T-helper 2 cell (primary cell): Measurements from ENCODE around the gene GH1.
"Not testable (repeated sequence)": the region's sequence is repeated elsewhere in the genome, so short reads cannot be mapped to it uniquely, and the experiment has no call there.

Source experiments
- DNase-seq, 5 experiments: peaks; one replicate each; pipeline versions ENCODE4 v3.0.0 to v3.0.0-alpha.2; 2012 to 2022

Gene GH1

GRCh38 chr17:63925615-63926014 lies 7.0 kb upstream of the GH1 start:
- DNase-seq: no peak

DNA sequence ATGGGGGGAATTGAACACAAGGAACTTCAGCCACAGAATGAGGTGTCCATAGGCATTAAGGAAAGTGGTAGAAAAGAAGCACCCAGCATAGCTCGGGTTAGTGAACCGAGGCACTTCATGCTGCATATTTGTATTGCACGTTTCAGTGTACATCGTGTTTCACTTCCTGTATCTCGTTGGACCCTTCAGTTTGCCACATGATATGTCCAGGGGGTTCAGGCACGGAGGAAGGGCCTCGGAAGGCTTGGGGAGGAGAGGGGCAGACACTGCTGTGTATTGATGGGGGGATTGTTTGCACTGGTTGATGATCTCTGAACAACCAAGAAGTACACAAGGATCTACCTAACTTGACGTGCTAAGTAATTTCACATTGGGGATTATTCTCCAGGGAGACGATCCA lies 3.8 kb upstream of the GH1 start:
- DNase-seq: not testable (repeated sequence)

DNA sequence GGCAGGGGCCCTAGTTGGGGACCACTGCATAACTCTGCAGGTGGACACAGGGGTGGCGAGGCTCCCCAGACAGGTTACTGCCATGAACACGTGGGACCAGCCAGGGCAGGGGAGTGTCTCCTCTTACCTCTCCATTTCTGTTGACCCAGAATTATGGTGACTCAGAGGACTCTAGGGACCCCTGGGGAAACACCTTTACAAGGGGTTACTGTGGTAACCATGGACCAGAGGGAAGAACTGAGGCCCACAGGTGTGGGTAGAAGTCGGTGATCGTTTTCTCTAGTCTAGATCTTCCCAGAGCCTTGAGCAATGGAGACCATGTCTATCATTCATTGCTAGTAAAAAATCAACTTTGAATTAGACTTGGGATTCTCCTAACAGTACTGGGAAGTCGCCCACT lies 2.1 kb upstream of the GH1 start:
- DNase-seq: not testable (repeated sequence)

DNA sequence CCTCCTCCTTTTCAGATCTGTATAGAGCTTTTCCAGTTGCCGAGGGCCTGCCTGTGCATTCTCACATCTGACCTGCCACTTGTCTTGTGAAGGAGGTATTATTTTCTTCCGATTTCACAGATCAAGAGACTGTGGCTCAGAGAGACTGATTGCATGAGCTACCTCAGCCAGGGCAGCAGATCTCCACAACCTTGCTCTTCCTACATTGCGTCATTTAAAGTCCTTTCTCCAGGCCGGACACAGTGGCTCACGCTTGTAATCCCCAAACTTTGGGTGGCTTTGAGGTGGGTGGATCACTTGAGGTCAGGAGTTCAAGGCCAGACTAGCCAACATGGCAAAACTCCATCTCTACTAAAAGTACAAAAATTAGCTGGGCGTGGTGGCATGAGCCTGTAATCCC lies 1.4 kb upstream of the GH1 start:
- not testable (repeated sequence) for DNase-seq

DNA sequence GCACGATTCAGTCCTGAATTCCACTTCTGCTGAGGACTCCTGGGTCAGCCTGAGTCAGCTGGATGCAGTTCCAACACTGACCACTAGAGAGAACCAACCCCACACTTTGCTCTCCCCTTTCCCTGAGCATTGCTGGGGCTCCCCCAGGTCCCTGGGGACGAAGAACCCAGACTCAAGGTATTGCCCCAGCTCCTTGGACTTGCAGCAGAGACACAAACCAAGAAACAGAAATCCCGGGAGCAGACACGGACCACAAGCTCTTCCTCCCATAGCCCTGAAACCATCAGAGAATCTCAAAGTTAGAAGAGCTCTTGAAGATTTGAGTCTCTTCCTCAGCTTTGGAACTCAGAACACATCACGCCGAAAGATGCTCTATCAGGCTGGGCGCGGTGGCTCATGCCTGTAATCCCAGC lies 678 bp upstream of the GH1 start:
- DNase-seq: peak in 4 of 5 experiments; percentile 51 to 75 (median 60)

- DNase-seq: no peak
Measured at GRCh38 chr17:63918305-63918704, 334 bp downstream of the GH1 start.

GRCh38 chr17:63917646-63918045 lies 993 bp downstream of the GH1 start:
- DNase-seq: no peak

- DNase-seq: not testable (repeated sequence)
Measured at GRCh38 chr17:63917206-63917605, 1.4 kb downstream of the GH1 start.

GRCh38 chr17:63916566-63917185 lies 2.0 kb downstream of the GH1 start:
- DNase-seq: no peak

- DNase-seq: not testable (repeated sequence)
Measured at GRCh38 chr17:63915753-63916152, 2.9 kb downstream of the GH1 start.

- no peak for DNase-seq
Measured at GRCh38 chr17:63914471-63914870, 4.2 kb downstream of the GH1 start.

DNA sequence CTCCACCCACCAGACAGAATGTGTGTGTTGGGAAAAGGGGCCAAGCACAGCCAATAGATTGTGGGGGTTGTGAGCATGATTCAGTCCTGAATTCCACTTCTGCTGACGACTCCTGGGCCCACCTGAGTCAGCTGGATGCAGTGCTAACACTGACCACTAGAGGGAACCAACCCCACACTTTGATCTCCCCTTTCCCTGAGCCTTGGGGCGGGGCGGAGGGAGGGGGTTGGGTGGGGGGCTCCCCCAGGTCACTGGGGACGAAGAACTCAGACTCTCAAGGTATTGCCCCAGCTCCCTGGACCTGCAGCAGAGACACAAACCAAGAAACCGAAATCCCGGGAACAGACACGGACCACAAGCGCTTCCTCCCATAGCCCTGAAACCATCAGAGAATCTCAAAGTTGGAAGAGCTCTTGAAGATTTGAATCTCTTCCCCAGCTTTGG lies 7.0 kb downstream of the GH1 start:
- DNase-seq: peak in 4 of 5 experiments; percentile 34 to 46 (median 44)

- no peak for DNase-seq
Measured at GRCh38 chr17:63911041-63911635, 7.5 kb downstream of the GH1 start, which contains the start of gene CSHL1. Gene CSHL1, minus strand, starts transcription at chr17:63911258. Its CDS starts 62 bp downstream, at chr17:63911196.

DNA sequence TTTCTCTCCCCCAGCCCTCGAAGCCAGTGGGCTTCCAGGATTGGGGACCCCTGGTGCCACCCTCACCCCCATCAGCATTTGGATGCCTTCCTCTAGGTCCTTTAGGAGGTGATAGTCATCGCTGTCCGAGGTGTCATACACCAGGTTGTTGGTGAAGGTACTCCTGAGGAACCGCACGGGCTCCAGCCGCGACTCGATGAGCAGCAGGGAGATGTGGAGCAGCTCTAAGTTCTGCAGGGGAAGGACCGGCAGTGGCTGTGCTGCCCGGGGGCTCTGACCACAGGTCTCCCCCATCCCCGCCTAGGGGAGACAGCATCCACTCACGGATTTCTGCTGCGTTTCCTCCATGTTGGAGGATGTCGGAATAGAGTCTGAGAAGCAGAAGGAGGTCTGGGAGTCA lies 8.5 kb downstream of the GH1 start:
- no peak for DNase-seq

GRCh38 chr17:63909586-63909985 lies 9.1 kb downstream of the GH1 start:
- DNase-seq: not testable (repeated sequence)

GRCh38 chr17:63907161-63907778 lies 11.4 kb downstream of the GH1 start:
- not testable (repeated sequence) for DNase-seq

- not testable (repeated sequence) for DNase-seq
Measured at GRCh38 chr17:63904796-63905195, 13.8 kb downstream of the GH1 start.

DNA sequence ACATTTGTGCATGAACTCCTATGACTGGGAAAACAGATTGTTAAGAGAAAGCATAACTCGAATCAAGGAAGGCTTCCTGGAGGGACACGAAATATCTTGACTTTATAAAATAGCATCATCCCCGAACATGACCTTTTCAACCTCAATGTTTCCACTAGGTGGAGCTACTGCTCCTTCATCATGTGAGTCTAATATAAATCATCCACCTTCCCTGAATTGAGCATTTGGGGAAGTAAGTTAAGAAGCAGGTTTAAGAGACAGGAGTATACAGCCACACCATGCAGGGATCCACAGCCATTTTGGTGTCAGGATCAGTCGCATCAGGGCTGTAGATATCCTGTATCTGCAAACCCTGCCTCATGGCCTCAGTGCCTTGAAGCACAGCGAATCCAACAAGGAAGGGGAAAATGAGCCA lies 14.8 kb downstream of the GH1 start:
- peak in 1 of 5 experiments; percentile 22 for DNase-seq

DNA sequence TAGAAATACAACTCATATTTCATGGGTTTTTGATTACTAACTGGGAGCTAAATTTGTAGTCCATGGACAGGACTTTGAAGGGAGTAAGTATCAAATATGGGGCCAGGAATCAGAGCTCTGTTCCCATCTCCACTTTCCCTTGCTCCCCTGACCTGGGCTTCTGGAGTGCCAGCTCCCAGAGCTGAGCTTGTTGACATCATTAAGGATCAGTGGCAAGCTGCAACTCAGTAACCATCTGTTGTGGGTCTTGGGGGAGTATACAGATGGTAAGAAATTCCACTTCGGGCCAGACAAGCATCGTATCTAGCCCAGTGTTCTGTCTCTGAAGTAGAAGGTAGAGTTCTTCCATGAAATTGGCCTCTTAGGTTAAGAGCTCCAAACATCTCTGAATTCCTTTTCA lies 16.7 kb downstream of the GH1 start:
- DNase-seq: not testable (repeated sequence)

GRCh38 chr17:63898899-63899798 lies 19.5 kb downstream of the GH1 start:
- peak in 2 of 5 experiments; percentile 32 to 41 for DNase-seq

DNA sequence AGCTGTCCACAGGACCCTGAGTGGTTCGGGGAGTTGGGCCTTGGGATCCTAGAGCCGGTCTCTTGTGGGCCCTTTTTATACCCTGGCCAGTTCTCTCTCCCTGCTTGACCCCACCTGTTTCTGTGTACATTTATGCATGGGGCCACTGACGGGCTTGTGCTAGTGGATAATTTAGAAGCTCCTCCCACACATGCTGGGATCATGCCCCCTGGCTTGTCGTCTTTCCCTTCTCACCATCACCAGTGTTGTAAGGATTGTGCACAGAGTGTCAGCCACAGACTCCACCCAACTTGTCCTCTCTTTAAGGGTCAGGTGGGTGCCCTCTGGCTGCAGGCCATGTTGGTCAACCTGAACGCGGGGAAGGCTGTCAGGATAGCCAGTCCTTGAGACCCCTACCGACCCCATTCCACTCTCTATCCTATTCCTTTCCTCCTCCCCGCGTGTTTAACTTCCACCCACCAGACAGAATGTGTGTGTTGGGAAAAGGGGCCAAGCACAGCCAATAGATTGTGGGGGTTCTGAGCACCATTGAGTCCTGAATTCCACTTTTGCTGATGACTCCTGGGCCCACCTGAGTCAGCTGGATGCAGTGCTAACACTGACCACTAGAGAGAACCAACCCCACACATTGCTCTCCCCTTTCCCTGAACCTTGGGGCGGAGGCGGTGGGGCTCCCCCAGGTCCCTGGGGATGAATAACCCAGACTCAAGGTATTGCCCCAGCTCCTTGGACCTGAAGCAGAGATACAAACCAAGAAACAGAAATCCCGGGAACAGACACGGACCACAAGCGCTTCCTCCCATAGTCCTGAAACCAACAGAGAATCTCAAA lies 21.9 kb downstream of the GH1 start, which contains the start of gene CSH1:
Gene CSH1, minus strand, starts transcription at position 51 of the 831 bp plus-strand sequence. CDS start 63 bp downstream, outside the sequence.
- not testable (repeated sequence) for DNase-seq

DNA sequence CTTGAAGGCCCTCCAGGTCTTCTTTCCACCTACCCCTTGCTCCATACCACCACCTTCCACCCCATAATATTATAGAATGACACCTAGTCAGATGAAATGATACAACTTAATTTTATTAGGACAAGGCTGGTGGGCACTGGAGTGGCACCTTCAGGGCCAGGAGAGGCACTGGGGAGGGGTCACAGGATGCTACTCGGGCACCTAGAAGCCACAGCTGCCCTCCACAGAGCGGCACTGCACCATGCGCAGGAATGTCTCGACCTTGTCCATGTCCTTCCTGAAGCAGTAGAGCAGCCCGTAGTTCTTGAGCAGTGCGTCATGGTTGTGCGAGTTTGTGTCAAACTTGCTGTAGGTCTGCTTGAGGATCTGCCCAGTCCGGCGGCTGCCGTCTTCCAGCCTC lies 23.8 kb downstream of the GH1 start:
- not testable (repeated sequence) for DNase-seq
